Esophagus mucosa (tissue), 1 donor: ENCODE data around the gene RBM14. TPM values are rescaled to one million over a fixed set of nuclear protein-coding genes. Genes with fewer than 3 reads are reported as not detected.
A peak's percentile ranks its signal among the peaks of the same experiment; 100 is the strongest.
"Not testable (repeated sequence)": the region's sequence is repeated elsewhere in the genome, so short reads cannot be mapped to it uniquely, and the experiment has no call there.

ENCODE experiments used
- ATAC-seq: fragments of 200-7000 bp; cut with Tn5 transposase; one replicate; pipeline ENCODE4 v1.9.1; 2020
- total RNA-seq: library from RNA; stranded (reverse); gene quantifications from one replicate; pipeline ENCODE4 v1.2.4, GENCODE V29; 2023
- donor health status: DM: yes; HTN: yes; CAD: no.

Gene RBM14
- total RNA-seq, 1 donor from 2014 or later, result 36.8 TPM

DNA sequence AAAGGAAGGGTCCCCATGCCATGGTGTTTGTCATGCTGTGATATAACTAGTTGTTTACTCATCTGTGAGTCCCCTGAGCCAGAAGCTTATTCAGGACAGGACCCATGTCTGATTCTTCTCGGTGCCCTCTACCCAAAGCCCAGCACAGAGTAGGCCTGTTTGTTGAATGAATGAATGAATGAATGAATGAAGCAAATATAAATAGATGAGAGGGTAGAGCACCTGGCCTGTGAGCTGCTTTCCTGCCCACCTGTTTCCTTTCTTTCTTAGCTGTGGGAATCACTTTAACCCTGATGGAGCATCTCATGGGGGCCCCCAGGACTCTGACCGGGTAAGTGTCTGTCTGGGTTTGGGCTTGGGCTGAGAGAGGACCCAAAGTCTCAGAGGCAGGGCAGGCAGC is 16.2 kb upstream of the RBM14 start:
- ATAC-seq, result no peak

DNA sequence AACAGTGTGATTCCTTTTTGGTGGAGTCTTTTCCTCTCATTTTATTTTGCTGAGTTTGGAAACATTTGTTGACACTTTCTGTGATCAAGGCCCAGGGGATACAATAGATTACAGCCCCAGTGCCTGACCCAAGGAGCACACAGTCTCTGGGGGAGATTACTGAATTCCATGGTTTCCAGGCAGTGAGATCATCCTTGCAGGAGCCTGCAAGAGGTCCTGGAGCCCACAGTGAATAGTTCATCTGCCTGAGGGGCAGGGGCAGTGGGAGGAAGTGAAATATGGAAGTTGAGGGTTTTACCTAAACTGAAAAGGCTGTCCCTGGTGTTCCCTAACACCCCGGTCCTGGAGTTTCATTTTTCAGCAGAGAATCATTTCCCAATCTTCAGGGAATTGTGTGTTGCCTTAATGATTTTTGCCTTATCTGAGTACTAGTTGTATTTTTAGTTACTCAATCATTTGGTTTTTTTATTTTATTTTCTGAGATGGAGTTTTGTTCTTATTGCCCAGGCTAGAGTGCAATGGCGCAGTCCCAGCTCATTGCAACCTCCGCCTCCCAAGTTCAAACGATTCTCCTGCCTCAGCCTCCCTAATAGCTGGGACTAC is 15.7 kb upstream of the RBM14 start:
- no peak for ATAC-seq

- ATAC-seq, result no peak
These were observed 13.4 kb upstream of the RBM14 start for GRCh38 chr11:66603072-66603471.

DNA sequence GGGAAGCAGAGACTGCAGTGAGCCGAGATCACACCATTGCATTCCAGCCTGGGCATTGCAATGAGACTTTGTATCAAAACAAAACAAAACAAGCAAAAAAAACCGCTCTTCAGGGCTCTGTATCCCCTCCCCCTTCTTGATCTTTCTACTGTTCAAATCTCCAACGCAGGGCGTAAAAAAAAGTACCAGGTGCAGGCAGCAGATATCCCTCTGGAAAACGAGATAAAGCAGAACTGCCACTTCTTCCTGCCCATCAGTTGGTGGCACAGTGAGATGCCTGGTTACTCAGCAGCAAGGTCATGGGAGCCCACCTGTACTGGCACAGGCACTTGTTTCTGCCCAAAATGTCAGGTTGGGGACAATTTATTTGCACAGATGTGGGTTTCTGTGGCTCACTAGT is 12.3 kb upstream of the RBM14 start:
- no peak for ATAC-seq

DNA sequence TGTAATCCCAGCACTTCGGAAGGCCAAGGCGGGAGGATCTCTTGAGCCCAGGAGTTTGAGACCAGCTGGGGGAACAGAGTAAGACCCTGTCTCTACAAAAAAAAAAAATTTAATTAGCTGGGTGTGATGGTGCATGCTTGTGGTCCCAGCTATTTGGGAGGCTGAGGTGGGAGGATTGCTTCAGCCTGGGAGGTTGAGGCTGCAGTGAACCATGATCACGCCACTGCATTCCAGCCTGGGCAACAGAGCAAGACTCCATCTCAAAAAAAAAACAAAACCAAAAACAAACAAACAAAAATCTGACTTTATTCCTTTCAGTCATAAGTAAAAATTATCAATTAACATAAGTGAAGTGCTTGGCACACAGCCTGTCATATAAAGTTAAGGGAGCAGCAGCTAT is 9.8 kb upstream of the RBM14 start:
- ATAC-seq, result not testable (repeated sequence)

- ATAC-seq, result peak; percentile 61
These were observed 9.2 kb upstream of the RBM14 start for GRCh38 chr11:66607126-66607834.

- no peak for ATAC-seq
These were observed 6.5 kb upstream of the RBM14 start for GRCh38 chr11:66609721-66610617.

GRCh38 chr11:66612458-66612857 is 4.0 kb upstream of the RBM14 start:
- no peak for ATAC-seq

GRCh38 chr11:66614073-66614472 is 2.4 kb upstream of the RBM14 start:
- ATAC-seq, result no peak

GRCh38 chr11:66617155-66617834 is 865 bp downstream of the RBM14 start:
- ATAC-seq, result no peak

DNA sequence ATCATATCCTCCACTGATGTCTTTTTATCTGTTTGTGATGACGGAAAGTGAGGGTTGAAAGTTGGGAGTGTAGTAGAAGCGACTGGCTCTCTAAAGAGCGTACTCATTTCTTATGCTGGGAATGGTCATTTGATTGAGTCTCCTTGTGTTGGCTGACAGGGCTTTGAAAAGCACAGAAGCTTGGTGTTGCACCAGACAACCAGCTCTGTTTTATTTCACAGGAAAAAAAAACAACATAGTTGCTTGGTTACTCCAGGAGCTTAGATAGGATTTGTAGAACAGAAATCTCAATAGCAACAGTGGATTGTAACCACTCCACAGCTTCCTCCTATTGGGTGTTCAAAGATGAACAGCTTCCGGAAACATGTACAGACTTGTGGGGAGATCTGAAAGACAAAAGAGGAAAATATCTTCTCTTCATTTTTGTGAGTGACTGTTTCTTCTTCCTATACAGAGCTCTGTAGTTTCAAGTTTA is 2.7 kb downstream of the RBM14 start:
- peak; percentile 47 for ATAC-seq

- ATAC-seq, result no peak
These were observed 8.0 kb downstream of the RBM14 start for GRCh38 chr11:66624450-66624849.

GRCh38 chr11:66625041-66625751 is 8.8 kb downstream of the RBM14 start:
- peak; percentile 10 for ATAC-seq

- ATAC-seq, result peak; percentile 9
These were observed 9.3 kb downstream of the RBM14 start for GRCh38 chr11:66625752-66626149.

DNA sequence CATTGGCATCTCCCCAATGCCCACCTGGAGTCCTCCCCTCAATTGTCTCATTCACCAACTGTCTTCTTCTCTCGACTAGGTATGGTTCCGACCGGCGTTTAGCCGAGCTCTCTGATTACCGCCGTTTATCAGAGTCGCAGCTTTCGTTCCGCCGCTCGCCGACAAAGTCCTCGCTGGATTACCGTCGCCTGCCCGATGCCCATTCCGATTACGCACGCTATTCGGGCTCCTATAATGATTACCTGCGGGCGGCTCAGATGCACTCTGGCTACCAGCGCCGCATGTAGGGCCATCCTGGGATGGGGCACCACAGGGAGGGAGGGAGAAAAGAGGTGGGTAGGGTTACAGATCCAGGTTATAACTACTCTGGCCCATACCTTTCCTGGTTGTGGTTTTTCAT is 10.0 kb downstream of the RBM14 start:
- no peak for ATAC-seq

DNA sequence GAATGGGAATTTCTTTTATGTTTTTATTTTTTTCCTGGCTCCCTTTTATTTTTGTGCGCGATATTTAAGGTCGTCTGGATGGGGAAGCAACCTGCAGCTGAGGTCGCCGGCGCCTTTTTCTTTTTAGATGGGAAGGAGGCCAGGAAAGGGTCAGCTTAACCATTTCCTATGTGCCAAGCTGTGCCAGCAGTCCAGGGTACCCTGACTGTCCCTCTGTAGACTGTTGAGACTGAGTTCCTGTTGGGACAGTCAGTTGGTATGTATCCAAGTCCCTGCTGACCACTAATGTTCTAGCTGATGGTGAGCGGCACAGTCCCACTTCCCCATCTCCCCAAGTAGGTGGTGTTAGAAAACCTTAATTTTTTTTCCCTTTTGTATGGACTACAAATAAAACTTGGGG is 10.5 kb downstream of the RBM14 start:
- ATAC-seq, result no peak

DNA sequence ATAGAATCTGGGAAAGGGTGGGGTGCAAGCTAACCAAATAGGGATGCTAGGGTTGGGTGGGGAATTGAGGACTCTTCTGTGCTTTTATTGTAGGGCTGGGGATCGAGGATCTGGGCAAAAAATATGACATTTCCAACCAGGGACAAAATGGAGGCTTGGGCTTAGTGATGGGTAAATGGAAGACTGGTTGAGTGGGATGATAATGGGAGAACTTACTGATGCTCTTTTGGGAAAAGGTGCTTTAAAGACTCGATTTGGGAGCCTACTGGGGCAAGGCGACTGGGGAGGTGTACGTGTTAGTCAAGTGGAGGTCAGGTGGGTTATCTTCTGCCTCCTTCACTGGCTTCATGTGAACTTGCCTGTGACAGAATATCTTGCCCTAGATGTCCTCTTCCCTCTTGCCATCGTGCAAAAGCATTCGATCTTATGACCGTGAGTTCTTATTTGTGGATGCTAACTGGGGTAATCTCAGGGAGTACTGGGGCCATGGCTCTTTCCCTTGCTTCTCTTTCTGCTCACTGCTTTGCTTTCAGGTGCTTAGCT is 11.7 kb downstream of the RBM14 start:
- ATAC-seq, result no peak

DNA sequence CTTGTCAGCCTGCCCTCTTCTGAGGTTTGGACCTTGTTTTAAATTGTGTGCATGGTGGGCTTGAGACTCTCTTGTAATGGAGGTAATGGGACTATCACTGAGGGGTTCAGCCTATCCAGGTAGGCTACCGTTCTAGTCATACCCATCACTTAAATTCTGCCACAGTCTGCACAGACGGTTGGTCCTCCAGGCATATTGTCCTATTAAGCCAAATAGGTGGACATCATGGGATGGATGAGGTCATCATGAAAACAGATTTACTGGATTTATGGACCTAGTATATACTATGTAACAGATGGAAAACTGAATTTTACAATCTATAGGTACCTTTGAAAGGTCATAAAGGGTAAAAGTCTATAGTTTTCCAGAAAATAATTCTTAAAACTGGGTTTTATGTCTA is 12.9 kb downstream of the RBM14 start:
- no peak for ATAC-seq

- ATAC-seq, result no peak
These were observed 15.5 kb downstream of the RBM14 start for GRCh38 chr11:66631883-66632282.

GRCh38 chr11:66632952-66633351 is 16.5 kb downstream of the RBM14 start:
- ATAC-seq, result no peak

DNA sequence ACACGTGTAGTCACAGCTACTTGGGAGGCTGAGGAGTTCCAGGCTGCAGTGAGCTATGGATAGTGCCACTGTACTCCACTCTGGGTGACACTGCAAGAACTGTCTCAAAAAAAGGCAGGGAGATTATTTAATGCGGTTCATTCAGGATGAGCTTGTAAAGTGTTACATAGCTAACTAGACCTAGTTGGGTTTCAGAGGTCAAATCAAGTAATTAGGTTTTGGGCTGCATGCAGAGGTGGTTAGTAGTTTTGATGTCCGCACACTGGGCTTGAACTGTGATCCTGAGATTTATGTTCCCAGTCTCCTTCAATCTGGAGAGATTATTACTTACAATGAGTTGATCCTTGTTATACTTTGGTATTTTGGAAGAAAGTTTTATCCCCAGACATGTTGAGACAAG is 20.0 kb downstream of the RBM14 start:
- no peak for ATAC-seq
